ENCODE measurements around the gene LTBP3.
A peak's percentile ranks its signal among the peaks of the same experiment; 100 is the strongest.

LTBP3 gene

DNA sequence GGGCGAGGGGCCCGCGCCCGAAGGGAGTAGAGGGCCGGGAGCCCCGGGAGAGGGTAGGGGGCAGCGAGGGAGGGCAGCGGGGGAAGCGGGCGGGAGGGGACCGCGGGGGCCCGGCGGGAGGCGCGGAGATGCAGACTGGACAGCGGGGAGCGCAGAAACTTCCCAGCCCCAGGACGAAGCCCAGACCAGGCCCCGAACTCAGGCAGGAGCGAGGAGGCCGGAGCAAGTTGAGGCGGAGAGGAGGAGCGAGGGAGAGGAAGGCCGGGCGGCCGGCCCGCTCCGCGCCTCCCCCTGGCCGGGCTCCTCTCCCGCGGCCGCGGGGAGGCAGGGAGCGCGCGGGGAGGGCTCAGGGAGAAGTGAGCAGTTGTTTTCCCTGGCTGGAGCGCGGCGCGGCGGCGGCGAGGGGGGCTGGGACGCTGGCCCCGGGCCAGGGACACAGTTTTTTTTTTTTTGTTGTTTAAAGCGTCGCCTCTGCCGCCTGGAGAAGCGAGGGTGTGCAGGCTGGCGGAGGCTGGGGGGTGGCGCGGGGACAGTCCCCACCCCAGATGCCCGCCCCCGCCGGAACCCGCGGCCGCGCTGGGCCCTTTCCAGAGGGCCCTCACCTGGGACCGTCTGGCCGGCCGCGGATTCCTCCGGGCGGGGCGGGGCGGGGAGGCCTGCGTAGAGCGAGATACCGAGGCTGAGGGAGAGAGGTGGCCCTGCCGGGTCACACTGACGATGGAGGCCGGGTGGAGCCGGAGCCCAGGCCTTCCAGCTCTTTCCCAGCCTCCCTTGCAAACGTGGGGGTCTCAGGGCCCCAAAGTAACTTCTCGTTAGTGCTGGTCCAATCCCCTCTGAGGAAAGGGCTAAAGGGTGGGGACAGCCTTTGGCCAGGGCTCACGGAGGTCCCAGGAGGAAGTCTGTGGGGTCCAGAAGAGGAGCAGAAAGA, at the start of gene LTBP3:
Gene LTBP3, minus strand, starts transcription at position 358 of the 928 bp plus-strand sequence. CDS start 400 bp downstream, outside the sequence.
- peak; percentile 62 to 64 for DNase-seq (ENCODE audit: low read depth in 2 of 2)

- DNase-seq (ENCODE audit: low read depth in 2 of 2), result peak; percentile 89 to 90
Observed at GRCh38 chr11:65606876-65607613, 48.9 kb upstream of the LTBP3 start.

DNA sequence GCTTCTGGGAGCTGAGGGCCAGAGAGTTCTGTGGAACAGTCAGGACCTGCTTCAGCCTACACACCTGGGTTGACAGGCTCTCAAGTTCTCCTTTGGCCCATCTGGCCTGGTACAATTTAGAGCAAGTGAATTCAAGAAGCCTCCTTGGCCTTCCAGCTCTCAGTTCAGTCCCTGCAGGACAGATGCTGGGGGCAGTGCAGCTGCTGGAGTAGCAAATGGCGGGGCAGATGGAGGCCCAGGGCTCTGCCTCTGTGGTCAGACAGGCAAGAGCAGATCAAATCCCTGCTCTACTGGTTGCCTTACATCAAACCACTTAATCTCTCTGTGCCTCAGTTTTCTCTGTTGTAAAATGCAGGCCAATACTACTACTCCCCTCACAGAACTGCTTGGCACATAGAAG, 46.1 kb upstream of the LTBP3 start:
- no peak for DNase-seq (ENCODE audit: low read depth in 2 of 2)

DNA sequence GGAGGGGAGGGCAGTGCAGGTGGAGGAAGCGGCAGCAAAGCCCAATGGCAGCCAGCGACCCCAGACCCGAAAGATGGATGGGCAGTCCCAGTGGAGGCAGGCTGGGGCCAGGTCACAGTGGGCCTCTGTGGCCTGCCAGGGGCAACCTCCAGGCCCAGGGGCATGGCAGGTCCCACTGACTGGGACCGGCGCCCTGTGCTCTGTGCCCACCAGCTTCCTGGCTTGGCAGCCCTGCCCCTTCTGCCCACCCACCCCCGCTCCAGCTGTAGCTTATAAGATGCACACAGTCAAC, 41.7 kb upstream of the LTBP3 start:
- DNase-seq (ENCODE audit: low read depth in 2 of 2), result no peak

DNA sequence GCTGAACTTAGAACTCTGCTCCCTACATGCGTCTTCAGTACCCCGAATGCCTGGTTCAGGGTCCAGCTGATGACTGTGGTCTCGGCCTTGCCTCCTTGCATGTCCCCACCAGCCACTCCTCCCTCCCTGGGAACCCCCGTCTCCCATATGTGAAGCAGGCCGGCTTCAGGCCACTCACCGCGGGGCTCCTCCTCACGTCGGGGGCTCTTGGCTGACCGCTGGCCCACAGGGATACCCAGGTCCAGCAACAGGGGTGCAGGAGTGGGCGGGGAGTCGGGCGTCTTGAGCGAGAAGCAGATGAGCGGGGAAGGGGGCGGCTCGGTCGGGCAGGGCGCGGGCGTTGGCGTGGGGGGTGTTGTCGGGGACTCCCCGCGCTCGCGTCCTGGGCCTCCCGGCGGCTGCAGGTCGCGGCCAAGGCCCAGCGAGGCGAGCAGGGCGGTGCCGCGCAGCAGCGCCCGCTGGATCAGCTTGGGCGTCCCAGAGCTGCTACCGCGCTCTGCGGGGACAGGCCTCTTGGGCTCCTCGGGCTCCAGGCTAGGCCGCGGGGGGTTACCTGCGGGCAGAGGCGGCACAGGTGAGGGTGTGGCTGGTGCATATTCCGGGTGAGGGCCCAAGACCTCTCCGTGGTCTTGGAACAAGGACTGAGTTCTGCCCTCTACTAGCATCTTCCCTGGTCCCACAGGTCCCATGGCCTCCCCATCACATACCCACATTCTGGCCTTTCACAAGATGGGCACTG, 41.2 kb upstream of the LTBP3 start:
- DNase-seq (ENCODE audit: low read depth in 2 of 2), result no peak

DNA sequence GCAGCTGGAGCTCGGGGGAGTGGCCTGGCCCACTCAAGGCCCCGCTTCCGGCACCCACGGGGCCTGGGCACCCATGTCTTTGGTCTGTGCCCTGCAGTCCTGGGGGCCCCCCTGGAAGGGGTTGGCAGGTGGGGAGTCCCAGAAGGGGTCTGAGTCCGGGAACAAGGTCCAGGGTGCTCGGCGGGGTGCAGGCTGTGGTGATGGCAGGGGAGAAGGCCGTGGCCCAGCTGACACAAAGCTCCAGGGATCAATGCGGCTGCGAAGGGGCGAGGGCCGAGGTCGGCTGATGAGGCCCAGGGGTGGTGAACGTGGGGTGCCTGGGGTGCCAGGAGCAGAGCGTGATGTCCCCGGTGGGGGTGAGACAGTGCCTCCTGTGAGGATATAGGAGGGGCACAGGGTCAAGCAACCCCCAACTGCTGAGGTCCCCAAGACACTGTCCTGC, 40.1 kb upstream of the LTBP3 start:
- no peak for DNase-seq (ENCODE audit: low read depth in 2 of 2)

- no peak for DNase-seq (ENCODE audit: low read depth in 2 of 2)
Observed at GRCh38 chr11:65596520-65596919, 38.4 kb upstream of the LTBP3 start.

- DNase-seq (ENCODE audit: low read depth in 2 of 2), result no peak
Observed at GRCh38 chr11:65595543-65596281, 37.6 kb upstream of the LTBP3 start, which contains the start of gene KCNK7. KCNK7 (minus strand) TSS chr11:65595800; CDS start chr11:65595772, 28 bp downstream.

DNA sequence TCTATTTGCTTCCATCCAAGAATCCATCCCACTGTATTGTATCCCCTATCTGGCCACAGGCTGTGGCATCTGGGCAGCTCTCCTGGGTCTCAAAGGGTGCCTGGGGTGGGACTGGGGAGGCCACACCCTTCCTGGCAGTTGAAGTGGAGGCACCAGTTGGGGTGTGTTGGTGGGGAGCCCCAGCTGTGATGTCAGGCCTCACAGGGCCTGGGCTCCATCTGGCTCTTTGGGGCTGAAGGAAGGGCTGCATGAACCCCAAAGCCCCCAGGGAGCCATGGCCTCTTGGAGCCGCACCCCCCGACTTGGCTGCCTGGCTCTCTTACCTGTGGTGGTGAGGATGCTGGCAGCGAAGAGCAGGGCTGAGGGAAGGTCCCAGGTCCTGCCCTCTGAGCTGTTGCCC, 37.0 kb upstream of the LTBP3 start:
- no peak for DNase-seq (ENCODE audit: low read depth in 2 of 2)

GRCh38 chr11:65593518-65594414, 35.6 kb upstream of the LTBP3 start:
- no peak for DNase-seq (ENCODE audit: low read depth in 2 of 2)

- no peak for DNase-seq (ENCODE audit: low read depth in 2 of 2)
Observed at GRCh38 chr11:65592858-65593517, 34.8 kb upstream of the LTBP3 start.

DNA sequence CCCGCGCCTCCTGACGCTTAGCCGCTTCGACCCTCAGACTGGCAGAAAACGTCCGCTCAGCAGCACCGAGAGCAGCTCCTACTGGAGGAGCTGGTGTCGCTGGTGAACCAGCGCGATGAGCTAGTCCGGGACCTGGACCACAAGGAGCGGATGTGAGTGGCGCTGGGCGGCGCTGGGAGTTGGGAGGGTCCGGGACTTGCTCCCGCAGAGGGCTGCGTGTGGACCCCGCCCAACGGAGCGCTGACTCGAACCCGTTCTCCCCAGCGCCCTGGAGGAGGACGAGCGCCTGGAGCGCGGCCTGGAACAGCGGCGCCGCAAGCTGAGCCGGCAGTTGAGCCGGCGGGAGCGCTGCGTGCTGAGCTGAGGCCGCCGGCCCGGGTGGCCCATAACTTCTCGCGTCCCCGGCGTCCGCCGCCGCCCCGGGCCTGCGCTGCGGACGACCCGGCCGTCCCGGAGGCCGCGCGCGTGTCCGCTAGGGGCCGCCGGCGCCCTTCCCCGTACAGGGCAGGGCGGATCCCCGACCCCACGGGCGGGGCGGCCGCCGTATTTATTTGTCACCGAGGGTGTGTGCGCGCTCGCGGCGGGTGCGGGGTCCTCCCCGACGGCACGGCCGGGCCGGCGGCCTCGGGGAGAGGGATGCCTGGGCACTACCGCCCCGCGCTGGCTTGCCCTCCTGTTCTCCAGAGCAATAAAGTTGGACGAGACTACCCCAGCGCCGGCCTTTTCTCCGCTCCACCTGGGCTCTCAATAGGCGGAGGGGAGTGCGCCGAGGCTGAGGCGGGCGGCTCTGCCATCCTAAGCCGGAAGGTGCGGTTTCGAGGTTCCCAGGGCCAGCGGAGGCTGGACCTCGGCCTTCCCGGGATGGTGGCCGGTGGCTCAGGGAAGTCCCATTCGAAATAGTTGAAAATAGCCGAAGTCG, 34.0 kb upstream of the LTBP3 start:
- DNase-seq (ENCODE audit: low read depth in 2 of 2), result no peak

DNA sequence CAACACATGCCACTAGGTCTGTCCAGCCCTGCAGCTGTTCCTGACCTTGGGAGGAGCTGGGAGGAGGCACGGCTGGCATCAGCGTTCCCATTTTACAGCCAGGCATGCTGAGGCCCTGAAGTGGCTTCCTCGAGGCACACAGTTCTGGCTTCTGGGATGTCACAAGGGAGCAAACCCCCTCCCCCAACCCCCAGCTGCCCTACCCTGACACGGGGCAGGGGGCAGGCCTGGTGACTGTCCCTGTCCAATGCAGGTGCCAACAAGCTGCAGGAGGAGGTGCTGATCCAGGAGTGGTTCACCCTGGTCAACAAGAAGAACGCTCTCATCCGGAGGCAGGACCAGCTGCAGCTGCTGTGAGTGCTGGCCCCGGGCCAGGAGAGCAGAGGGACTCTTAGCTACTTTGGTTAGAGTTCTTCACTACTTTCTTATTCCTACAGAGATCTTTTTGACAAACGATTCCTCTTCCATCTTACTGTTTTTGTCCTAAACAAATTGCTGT, 32.1 kb upstream of the LTBP3 start:
- DNase-seq (ENCODE audit: low read depth in 2 of 2), result no peak

- DNase-seq (ENCODE audit: low read depth in 2 of 2), result no peak
Observed at GRCh38 chr11:65589444-65590239, 31.5 kb upstream of the LTBP3 start.

- DNase-seq (ENCODE audit: low read depth in 2 of 2), result no peak
Observed at GRCh38 chr11:65588199-65589054, 30.3 kb upstream of the LTBP3 start.

GRCh38 chr11:65586676-65587075, 28.5 kb upstream of the LTBP3 start:
- DNase-seq (ENCODE audit: low read depth in 2 of 2), result no peak

DNA sequence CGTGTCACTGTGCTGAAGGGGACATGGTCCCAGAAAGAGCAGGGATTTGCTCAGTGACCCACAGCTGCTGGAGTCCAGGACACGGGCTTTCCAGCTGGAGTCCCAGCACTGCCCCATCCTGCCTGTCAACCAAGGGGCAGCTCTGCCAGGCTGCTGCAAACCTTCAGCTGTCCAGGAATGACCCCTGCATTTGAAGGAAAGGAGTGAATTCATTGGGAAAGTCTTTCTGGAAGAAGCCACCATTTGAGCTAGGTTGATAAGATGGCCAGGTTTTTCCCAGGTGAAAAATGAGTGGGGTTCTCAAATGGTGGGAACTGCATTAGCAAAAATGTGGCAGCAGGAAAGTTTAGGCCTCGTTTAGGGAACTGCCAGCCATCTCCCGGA, 28.1 kb upstream of the LTBP3 start:
- no peak for DNase-seq (ENCODE audit: low read depth in 2 of 2)

All from fibroblast of skin of left biceps (primary cell).